Measurements from ENCODE around the gene GNA14.

DNA sequence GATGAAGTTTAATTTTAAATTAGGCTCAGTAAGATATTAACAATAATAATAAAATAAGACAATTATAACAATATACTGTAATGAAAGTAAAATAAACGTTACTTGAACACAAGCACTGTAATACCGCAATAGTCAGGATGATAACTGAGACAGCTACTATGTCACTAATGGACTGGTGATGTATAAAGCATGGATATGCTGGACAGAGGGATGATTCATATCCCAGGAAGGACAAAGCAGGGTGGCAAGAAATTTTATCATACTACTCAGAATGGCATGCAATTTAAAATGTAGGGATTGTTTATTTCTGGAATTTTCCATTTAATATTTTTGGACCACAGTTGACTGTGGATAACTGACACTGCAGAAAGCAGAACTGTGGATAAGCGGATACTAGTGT is 273.9 kb downstream of the GNA14 start:
- TF ChIP-seq POLR2A (IDR thresholded peaks at IDR 0.05), result no peak
- no peak for TF ChIP-seq CTCF (IDR thresholded peaks at IDR 0.05)

All from thyroid gland (tissue), 4 donors.